Metanephros (tissue), 1 donor: ENCODE data around the gene PTPRU. TPM values are rescaled to one million over a fixed set of nuclear protein-coding genes. Genes with fewer than 3 reads are reported as not detected.

Source experiments
- total RNA-seq: library from RNA; depleted of rRNA; stranded (reverse); fragments of >200 nt; gene quantifications from one replicate; pipeline ENCODE4 v1.2.3, GENCODE V29; 2014

The PTPRU gene
- total RNA-seq = 35.8 TPM

GRCh38 chr1:29235955-29236711 lies at the start of gene PTPRU:
PTPRU (plus strand) TSS chr1:29236522; CDS start chr1:29236645, 123 bp downstream.

DNA sequence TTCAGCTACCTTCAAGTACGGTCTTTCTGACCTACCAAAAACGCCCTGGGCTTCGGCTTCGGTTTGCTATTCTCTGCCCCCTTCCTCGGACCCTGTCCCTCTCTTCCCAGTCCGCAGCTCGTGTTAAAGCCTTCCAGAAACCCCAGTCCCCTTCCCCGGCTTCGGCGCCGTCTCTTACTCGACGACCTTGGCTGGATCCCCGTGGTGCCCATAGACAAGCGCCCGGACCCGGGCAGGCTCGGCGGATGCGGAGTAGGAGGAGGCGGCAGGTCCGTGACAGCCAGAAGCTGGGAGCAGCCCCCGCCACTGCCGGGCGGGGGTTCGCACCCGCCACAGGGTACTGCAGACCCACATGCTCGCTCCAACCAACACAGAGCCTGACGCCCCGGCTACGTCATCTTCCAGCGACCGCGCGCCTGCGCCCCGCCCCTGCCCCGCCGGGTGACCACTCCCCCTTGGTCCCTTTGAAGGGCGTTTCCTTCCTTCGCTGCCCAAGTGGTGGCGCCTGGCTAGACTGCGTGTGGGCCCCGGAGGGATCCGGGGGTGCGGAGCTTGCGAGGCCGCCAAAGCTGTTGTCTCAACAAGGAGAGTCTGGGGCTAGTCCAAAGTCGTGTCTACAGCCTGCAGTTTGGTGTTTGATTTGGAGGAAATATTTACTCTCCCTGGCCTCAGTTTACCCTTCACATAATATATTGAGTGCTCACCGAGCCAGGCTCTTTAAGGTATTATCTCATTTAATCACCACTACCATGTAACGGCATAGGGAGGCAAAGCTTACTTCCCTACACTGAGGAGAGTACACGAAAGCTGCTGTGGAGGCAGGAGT lies 5.6 kb upstream of the PTPRU start, which contains the start of gene MECR:
Gene MECR (minus strand): TSS at position 382 of the 826 bp plus-strand sequence. CDS start 28 bp downstream, at position 354.

Other genes with a start within 250 kb of the PTPRU start
- 16.1 TPM for gene TMEM200B, start 112.6 kb upstream of the PTPRU start, total RNA-seq
- gene SRSF4, start 54.6 kb upstream of the PTPRU start, total RNA-seq = 49.6 TPM
- gene MECR, start 5.6 kb upstream of the PTPRU start, total RNA-seq = 20.2 TPM